Right lobe of liver (tissue), 6 donors: ENCODE measurements around the gene CYB561D1. TPM values are rescaled to one million over a fixed set of nuclear protein-coding genes. Genes with fewer than 3 reads are reported as not detected.
A peak's percentile ranks its signal among the peaks of the same experiment; 100 is the strongest.

ENCODE experiments used
- ATAC-seq, 4 donors: fragments of 200-7000 bp; cut with Tn5 transposase; one replicate each; pipeline ENCODE4 v1.9.1; 2020; ENCODE audit warnings: mild to moderate bottlenecking in 4 of 4, moderate library complexity in 4 of 4
- DNase-seq, 3 donors: peaks; one replicate each; pipeline ENCODE4 v3.0.0-alpha.2; 2020
- H3K27ac ChIP-seq, 3 donors: fragments of 200-600 bp; one replicate each; pipeline ENCODE4 v1.8.0; 2022
- H3K27me3 ChIP-seq, 2 donors: fragments of 200-600 bp; one replicate each; pipeline ENCODE4 v1.8.0; 2022
- H3K36me3 ChIP-seq, 4 donors: fragments of 200-600 bp; sonication (generic) in 1 of 4; one replicate each; pipeline versions ENCODE4 v1.5.1 to v1.8.0; 2017 to 2022; ENCODE audit warnings: control low read depth in 1 of 4
- H3K4me1 ChIP-seq, 4 donors: fragments of 200-600 bp; sonication (generic) in 1 of 4; one replicate each; pipeline versions ENCODE4 v1.5.1 to v1.8.0; 2017 to 2022; ENCODE audit warnings: control low read depth in 1 of 4
- H3K4me3 ChIP-seq, 3 donors: fragments of 200-600 bp; one replicate each; pipeline ENCODE4 v1.8.0; 2022
- H3K9me3 ChIP-seq, 4 donors: fragments of 200-600 bp; sonication (generic) in 1 of 4; one replicate each; pipeline versions ENCODE4 v1.5.1 to v1.8.0; 2017 to 2022; ENCODE audit warnings: control low read depth in 1 of 4
- POLR2A ChIP-seq: fragments of 450-650 bp; IDR thresholded peaks from one replicate; pipeline ENCODE4 v1.6.1; 2017; ENCODE audit warnings: antibody characterized with exemption, mild to moderate bottlenecking
- WGBS: methylation state at CpG from one replicate; pipeline ENCODE4 v1.1.6; 2018; ENCODE audit warnings: low coverage, low lambda C conversion rate; ENCODE audit not compliant: insufficient coverage; ENCODE audit errors: missing lambda C conversion rate; 5-methylcytosine and 5-hydroxymethylcytosine counted together
- intact Hi-C, 2 donors: fragments of 100-400 bp; cut with DNase I; formaldehyde crosslinking; loops; one replicate each; pipeline versions ENCODE4 v1.11.2 to v1.14.1; 2022
- total RNA-seq, 6 experiments: library from RNA; depleted of rRNA in 2 of 6; stranded (reverse); fragments of >200 nt in 2 of 6; fragmentation: NEBNext Ultra II Directional in 3 of 6; extraction: Animal tissue kit (Norgen Biotek cat#: 25700) in 3 of 6; gene quantifications; one replicate each; pipeline versions ENCODE4 v1.1.0 to v1.2.4, GENCODE V29; 2016 to 2023
- TF ChIP-seq, protein P1 (sequence below), 4 donors: fragments of 200-600 bp in 3 of 4; fragments of 450-650 bp in 1 of 4; IDR thresholded peaks; one replicate each; pipeline versions ENCODE4 v1.5.1 to v1.8.0; 2016 to 2022; ENCODE audit warnings: antibody characterized with exemption in 4 of 4, mild to moderate bottlenecking in 2 of 4
- donor health status: DM: no; HTN: yes; CAD: no.
- donor health status: DM: no; HTN: no; CAD: no.
- donor health status: DM: no; HTN: no; CAD: no.
- donor health status: DM: no; HTN: yes; CAD: no.
- donor health status: DM: no; HTN: yes; CAD: no.

CYB561D1 gene
- total RNA-seq, 6 experiments from 2014 or later: 1.5 to 3.1 (median 2.4) TPM

DNA sequence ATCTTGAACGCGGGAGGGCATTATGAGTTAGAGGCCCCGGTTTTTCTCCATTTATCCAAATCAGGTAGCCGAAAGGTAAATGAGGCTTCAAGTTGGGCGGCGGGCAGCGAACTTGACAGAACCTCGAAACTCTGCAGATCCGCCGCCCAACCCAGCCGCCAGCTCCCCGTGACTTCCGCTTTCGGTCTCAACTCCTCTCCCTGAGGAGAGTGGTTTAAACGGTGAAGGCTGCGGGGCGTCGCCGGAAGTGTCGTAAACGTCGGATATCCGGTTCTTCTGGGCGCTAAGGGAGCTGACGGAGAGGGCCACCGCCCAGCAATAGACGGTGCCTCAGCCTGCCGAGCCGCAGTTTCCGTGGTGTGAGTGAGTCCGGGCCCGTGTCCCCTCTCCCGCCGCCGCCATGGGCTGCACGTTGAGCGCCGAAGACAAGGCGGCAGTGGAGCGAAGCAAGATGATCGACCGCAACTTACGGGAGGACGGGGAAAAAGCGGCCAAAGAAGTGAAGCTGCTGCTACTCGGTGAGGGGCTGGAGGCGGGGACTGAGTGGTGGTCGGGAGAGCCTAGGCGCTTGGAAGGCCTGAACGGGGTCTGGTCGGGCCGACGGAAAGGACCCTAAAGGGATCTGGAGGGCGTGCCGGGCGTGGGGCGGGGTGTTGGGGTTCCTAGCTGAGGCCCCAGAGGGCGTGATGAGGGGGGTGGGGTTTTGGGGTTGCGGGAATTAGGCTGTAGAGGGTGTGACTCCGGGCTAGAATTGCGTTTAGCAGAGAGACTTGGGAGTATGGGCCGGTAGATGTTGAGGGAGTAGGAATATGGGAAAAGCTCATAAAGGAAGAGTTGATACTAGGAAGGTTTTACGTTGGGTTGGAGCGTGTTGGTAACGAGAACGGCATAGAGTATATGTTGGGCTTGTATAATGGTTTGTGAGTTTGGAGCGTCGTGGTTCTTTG lies 54.7 kb downstream of the CYB561D1 start, which contains the start of gene GNAI3:
Gene GNAI3 (plus strand): TSS at position 295 of the 947 bp plus-strand sequence. CDS start 106 bp downstream, at position 401.
- Histone ChIP-seq H3K27me3 (no peaks in the 10 kb centered on the region), H3K36me3 (no peaks in the 10 kb centered on the region), H3K9me3 (no peaks in the 10 kb centered on the region), H3K27ac (peak within 1 kb of the TSS; percentile 92 to 97 (median 95)), H3K4me3 (peak within 1 kb of the TSS; percentile 85 to 89 (median 88)), H3K4me1 (peaks cover 0 to 28% (median 3%) of the 10 kb centered on the region in 4 donors)
- WGBS: under 1% methylated on average over 64 of the region's 68 CpGs
- peak; percentile 99 for TF ChIP-seq POLR2A
- TF ChIP-seq, protein P1, sequence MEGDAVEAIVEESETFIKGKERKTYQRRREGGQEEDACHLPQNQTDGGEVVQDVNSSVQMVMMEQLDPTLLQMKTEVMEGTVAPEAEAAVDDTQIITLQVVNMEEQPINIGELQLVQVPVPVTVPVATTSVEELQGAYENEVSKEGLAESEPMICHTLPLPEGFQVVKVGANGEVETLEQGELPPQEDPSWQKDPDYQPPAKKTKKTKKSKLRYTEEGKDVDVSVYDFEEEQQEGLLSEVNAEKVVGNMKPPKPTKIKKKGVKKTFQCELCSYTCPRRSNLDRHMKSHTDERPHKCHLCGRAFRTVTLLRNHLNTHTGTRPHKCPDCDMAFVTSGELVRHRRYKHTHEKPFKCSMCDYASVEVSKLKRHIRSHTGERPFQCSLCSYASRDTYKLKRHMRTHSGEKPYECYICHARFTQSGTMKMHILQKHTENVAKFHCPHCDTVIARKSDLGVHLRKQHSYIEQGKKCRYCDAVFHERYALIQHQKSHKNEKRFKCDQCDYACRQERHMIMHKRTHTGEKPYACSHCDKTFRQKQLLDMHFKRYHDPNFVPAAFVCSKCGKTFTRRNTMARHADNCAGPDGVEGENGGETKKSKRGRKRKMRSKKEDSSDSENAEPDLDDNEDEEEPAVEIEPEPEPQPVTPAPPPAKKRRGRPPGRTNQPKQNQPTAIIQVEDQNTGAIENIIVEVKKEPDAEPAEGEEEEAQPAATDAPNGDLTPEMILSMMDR (IDR thresholded peaks at IDR 0.05): no peak
- peak; percentile 93 to 97 (median 94) for ATAC-seq
- intact Hi-C loops: loop anchor here (10.0 kb wide), 3 partner anchors 76 to 226 kb away; partner anchors contain the start of gene EPS8L3 (in 1 of the 2)
- DNase-seq: peak; percentile 96 to 98 (median 98)

Other genes with a start within 250 kb of the CYB561D1 start
- gene CELSR2, start 244.6 kb upstream of the CYB561D1 start, total RNA-seq: 1 to 10 TPM; 1.3 to 3.3 (median 3.0) TPM
- gene PSRC1, start 210.9 kb upstream of the CYB561D1 start, total RNA-seq: 1 to 10 TPM in 5 of 6 experiments, under 1 TPM in 1; 0.70 to 3.4 (median 1.5) TPM
- gene MYBPHL, start 187.1 kb upstream of the CYB561D1 start, total RNA-seq: not detected
- gene SORT1, start 96.2 kb upstream of the CYB561D1 start, total RNA-seq: 10 to 100 TPM in 3 of 6 experiments, 1 to 10 TPM in 3; 3.2 to 30.3 (median 13.7) TPM
- 10 to 100 TPM; 38.8 to 83.5 (median 61.1) TPM for gene PSMA5, start 67.6 kb upstream of the CYB561D1 start, total RNA-seq
- 10 to 100 TPM in 1 of 6 experiments, 1 to 10 TPM in 5; 4.7 to 10.6 (median 6.0) TPM for gene SYPL2, start 27.5 kb upstream of the CYB561D1 start, total RNA-seq
- 1 to 10 TPM; 1.5 to 6.1 (median 3.1) TPM for gene ATXN7L2, start 10.2 kb upstream of the CYB561D1 start, total RNA-seq
- 1 to 10 TPM; 2.6 to 3.9 (median 3.2) TPM for gene AMIGO1, start 15.6 kb downstream of the CYB561D1 start, total RNA-seq
- gene GPR61, start 45.8 kb downstream of the CYB561D1 start, total RNA-seq: not detected
- gene GNAI3, start 54.5 kb downstream of the CYB561D1 start, total RNA-seq: 1 to 10 TPM; 2.5 to 4.3 (median 3.3) TPM
- gene GNAT2, start 125.5 kb downstream of the CYB561D1 start, total RNA-seq: under 1 TPM in 3 of 6 experiments, not detected in 3; 0.20 to 0.21 (median 0.20) TPM
- 10 to 100 TPM; 29.1 to 59.1 (median 37.2) TPM for gene AMPD2, start 125.7 kb downstream of the CYB561D1 start, total RNA-seq
- 10 to 100 TPM; 18.5 to 32.1 (median 23.8) TPM for gene GSTM4, start 162.0 kb downstream of the CYB561D1 start, total RNA-seq
- 10 to 100 TPM in 4 of 6 experiments, 1 to 10 TPM in 2; 4.4 to 16.0 (median 12.7) TPM for gene GSTM2, start 174.0 kb downstream of the CYB561D1 start, total RNA-seq
- 100 to 1,000 TPM in 1 of 6 experiments, 10 to 100 TPM in 2, not detected in 3; 32.1 to 248 (median 43.0) TPM for gene GSTM1, start 193.7 kb downstream of the CYB561D1 start, total RNA-seq
- gene GSTM5, start 218.2 kb downstream of the CYB561D1 start, total RNA-seq: under 1 TPM in 5 of 6 experiments, not detected in 1; 0.19 to 0.54 (median 0.31) TPM
- 10 to 100 TPM in 3 of 6 experiments, 1 to 10 TPM in 3; 1.2 to 19.2 (median 10.6) TPM for gene GSTM3, start 246.9 kb downstream of the CYB561D1 start, total RNA-seq